Measurements from ENCODE around the gene PPP2R5D. TPM values are rescaled to one million over a fixed set of nuclear protein-coding genes. Genes with fewer than 3 reads are reported as not detected.

Gene PPP2R5D
- polyA plus RNA-seq, 3 donors from 2014 or later: 17.1 to 29.9 (median 17.7) TPM

DNA sequence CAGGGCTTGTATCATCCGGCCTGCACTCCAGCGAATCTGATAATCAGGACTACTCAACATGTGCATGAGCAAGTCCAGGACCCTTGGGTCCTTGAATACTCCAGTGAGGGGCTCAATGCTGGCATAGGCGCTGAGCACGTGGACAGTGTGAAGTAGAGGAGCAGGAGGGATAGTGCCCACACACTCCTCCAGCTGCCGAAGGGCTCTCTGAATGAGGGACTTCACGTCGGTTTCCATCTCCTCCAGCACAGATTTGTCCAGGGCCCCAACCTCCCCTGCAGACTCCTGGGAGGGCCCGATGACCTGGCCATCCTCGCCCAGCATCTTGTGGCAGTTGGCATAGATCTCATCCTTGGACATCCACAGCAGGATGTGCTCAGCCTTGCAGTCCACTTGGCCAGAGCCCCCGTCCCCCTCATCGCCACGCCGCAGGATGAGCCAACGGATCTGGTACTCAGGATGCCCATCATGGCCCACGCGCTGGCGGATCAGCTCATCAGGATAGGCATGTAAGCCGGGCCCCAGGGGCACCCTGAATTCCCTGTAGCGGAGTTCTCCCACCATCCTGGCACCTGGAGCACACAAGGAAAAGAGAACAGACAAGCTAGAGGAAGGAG, 68.0 kb downstream of the PPP2R5D start:
- no peak for DNase-seq
- Mint-ChIP-seq H3K4me3 (peak overlapping the region; percentile 91 to 96 (median 93)), H3K9me3 (no peaks in the 10 kb centered on the region), H3K4me1 (peaks cover 35 to 50% of the 10 kb centered on the region in 2 donors), H3K27me3 (ENCODE audit: low read depth in 3 of 3) (peaks cover 1 to 7% (median 4%) of the 10 kb centered on the region in 3 donors), H3K36me3 (peaks cover 7 to 21% (median 14%) of the 10 kb centered on the region in 3 donors), H3K27ac (peak overlapping the region; percentile 92 to 97 (median 94))

DNA sequence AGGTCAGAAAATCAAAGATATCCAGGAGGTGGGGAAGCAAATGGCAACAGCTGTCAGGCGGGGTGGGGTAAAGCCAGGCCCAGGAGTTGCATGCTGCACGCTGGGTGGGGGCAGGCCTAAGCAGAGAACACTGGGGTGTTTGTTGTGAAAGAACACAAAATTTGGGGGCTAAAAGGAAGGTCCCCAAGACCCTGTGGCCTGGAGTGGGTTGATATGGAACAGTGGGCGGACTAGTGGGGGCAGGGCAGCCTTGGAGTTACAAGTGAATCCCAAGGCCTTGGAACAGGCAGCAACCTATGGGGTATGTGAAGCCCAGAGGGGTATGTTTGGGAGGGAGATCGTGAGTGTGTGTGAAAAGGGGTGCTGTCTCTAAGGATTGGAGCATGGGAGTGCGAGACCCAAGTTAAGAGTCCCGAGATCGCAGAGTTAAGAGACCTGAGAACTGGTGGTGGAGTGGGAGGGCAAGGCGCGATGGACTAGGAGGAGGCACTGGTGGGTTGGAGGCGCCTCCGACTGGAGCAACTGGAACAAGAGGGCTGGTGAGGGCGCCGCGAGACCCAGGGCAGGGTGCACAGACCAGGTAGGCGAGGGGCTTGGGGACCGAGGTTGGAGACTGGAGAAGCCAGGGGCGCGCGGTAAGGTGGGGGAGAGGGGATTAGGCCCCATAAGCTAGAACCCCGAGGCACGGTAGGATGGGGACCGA, 68.6 kb downstream of the PPP2R5D start:
- DNase-seq: no peak
- H3K27ac Mint-ChIP-seq: peak overlapping the region; percentile 92 to 97 (median 94)

DNA sequence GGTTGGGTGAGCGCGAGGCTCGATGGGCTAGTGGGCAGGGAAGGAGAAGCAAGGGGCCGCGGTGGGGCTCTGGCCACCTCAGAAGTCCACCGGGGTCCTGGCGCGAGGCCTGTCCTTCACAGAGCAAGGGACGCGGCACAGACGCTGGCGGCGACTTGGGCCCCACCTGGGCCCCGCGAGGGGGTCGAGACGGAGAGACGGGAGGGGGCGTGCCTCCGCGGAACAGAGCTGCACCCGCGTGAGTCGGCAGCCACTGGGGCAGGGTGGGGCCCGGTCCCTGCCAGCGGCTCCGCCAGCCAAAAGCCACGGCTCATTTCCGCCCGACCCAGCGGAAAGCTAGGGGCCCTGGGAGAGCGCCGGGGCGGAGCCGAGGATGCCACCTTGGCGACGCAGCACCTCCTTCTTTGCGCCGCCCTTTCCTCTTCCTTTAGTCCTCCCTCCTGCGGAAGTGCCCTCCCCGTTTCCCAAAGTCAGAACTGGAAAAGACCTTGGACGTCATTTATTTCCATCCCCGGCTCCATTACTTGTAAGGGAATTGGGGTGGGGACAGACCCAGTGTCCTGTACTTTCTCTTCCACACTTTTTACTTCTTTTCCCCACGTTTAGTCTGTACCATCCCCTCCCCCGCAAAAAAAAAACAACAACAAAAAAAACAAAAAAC, 69.3 kb downstream of the PPP2R5D start, which contains the start of gene CUL7:
Gene CUL7 (minus strand): TSS at position 307 of the 661 bp plus-strand sequence. CDS start 1,063 bp downstream, outside the sequence.
- H3K9me3 Mint-ChIP-seq: no peaks in the 10 kb centered on the region
- H3K4me3 Mint-ChIP-seq: peak within 1 kb of the TSS; percentile 91 to 96 (median 93)
- H3K36me3 Mint-ChIP-seq: peaks cover 7 to 18% (median 9%) of the 10 kb centered on the region in 3 donors
- peaks cover 44 to 60% of the 10 kb centered on the region in 2 donors for H3K4me1 Mint-ChIP-seq
- H3K27ac Mint-ChIP-seq: peak within 1 kb of the TSS; percentile 93 to 97 (median 94)
- DNase-seq: peak; percentile 80 to 84 (median 83)
- peaks cover 1 to 7% (median 4%) of the 10 kb centered on the region in 3 donors for H3K27me3 Mint-ChIP-seq (ENCODE audit: low read depth in 3 of 3)

More for the DNA sequence above, 68.6 kb downstream of the PPP2R5D start:
- Mint-ChIP-seq H3K36me3 (peaks cover 7 to 18% (median 9%) of the 10 kb centered on the region in 3 donors), H3K27me3 (ENCODE audit: low read depth in 3 of 3) (peaks cover 1 to 7% (median 4%) of the 10 kb centered on the region in 3 donors), H3K4me3 (peak overlapping the region; percentile 91 to 96 (median 93)), H3K4me1 (peaks cover 37 to 53% of the 10 kb centered on the region in 2 donors), H3K9me3 (no peaks in the 10 kb centered on the region)

DNA sequence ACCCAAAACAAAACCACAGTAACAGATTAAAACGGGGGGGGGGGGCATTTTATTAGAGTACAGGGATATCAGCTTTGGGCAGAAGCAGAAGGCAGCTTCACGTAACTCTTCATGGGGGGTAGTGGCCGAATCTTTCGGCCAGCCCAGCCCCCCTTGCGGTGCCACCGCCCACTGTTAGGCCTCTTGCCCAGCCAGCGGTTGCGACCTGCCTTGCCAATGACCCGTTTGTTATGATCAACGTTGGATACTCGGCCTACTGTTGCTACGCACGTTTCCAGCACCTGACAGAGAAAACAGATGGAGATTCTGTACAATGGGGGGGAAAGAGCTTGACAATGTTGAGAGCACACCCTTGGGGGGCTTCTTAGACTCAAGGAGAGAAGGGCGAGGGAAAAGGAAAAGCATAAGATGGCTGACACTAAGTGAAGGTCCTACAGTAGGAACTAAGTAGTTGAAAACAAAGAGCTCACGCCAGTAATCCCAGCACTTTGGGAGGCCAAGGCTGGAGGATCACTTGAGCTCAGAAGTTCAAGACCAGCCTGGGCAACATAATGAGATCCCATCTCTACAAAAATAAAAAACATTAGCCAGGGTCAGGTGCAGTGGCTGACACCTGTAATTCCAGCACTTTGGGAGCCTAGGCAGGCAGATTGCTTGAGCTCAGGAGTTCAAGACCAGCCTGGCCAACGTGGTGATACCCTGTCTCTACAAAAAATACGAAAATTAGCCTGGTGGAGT, 70.0 kb downstream of the PPP2R5D start:
- Mint-ChIP-seq H3K27me3 (ENCODE audit: low read depth in 3 of 3) (peaks cover 1 to 8% (median 4%) of the 10 kb centered on the region in 3 donors), H3K36me3 (peaks cover 7 to 14% (median 9%) of the 10 kb centered on the region in 3 donors), H3K9me3 (no peaks in the 10 kb centered on the region), H3K4me3 (peak overlapping the region; percentile 91 to 96 (median 93)), H3K27ac (peak overlapping the region; percentile 93 to 97 (median 94)), H3K4me1 (peaks cover 51 to 67% of the 10 kb centered on the region in 2 donors)
- DNase-seq: no peak

DNA sequence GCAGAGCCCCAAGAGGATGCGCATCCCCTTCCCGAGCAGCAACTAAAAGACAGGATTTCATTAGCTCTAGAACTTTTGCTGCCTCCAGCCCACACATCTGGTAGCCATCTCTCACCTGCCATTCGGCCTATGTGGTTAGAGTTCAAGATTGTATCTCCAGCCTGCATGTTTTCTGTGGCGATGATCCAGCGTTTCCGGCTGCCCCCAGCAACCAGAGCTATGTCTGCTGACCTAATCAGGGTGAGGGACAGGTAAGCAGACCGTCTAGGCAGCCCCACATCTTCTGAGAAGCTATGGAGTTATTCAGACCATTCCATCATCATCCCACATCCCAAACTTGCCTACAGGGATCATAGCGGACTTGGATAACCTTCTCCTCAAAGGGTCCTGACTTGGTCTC, 71.6 kb downstream of the PPP2R5D start:
- Mint-ChIP-seq H3K4me1 (peaks cover 64 to 74% of the 10 kb centered on the region in 2 donors), H3K9me3 (no peaks in the 10 kb centered on the region), H3K27ac (peak overlapping the region in 4 of 6 donors; percentile 39 to 84 (median 78)), H3K4me3 (peak overlapping the region in 3 of 5 donors; percentile 18 to 45 (median 32)), H3K27me3 (ENCODE audit: low read depth in 3 of 3) (peaks cover 0 to 8% (median 0%) of the 10 kb centered on the region in 3 donors), H3K36me3 (peaks cover 0 to 9% (median 6%) of the 10 kb centered on the region in 3 donors)
- no peak for DNase-seq

DNA sequence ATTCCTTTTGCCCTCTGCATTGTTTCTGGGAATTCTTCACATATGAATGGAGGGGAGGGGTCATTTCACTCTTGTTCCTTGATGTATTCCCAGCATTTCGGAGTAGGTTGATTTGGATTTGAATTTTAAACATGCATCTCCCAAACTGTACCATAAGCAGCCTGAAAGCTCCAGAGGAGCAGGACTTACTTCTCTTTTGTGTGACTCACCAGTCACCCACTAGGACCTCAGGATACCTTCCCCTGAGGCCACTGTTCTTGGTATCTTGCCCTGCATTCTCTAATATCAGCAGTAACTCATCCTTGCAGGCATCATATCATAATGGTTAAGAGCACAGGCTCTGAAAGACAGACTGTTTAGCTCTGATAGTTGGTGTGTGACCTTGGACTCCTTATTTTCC, 74.2 kb downstream of the PPP2R5D start:
- Mint-ChIP-seq H3K4me3 (peak overlapping the region; percentile 95 to 99 (median 98)), H3K36me3 (peaks cover 0 to 10% (median 9%) of the 10 kb centered on the region in 3 donors), H3K27me3 (ENCODE audit: low read depth in 3 of 3) (peaks cover 0 to 5% (median 0%) of the 10 kb centered on the region in 3 donors), H3K4me1 (peaks cover 48 to 57% of the 10 kb centered on the region in 2 donors), H3K9me3 (no peaks in the 10 kb centered on the region), H3K27ac (peak overlapping the region; percentile 98 to 100 (median 99))
- no peak for DNase-seq

DNA sequence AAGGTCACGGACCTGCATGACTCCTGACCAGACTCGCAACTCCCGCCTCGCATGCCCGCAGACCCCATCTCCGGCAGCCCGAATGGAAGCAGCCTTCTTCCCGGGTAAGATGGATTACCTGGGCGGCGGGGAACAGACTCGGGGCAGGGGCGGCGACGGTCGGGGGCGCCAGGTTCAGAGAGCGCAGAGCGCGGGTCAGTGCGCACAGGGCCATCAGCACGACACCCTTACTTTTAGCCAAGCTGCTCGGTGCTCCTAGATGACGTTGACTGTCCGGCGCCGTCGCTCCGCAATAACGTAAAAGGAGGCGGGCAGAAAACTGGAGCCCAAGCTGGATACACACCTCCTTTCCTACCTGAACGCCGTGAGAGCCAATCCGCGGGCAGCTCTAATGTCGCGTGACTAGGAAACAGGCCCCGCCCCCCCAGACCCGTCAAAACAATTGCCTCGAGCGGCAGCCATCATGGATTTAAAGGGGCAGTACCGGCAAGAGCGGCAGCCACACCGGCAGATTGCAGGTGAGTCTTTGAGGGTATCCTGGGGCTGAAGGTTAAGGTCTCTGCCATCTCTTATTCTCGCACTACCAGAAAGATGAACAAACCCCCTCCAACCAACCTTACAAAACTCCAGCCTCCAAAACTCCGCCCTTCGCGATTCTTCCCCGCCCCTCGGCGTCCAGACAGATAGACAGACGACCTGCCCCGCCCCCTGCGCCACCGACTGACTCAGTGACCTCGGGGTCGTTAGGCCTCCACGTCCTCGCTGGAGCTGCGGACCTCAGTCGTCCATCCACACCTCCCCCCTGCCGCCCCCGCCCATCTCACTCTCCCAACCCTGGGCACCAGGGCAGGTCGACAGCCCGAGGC, 75.0 kb downstream of the PPP2R5D start, which contains the start of the genes KLC4 and MRPL2:
Gene KLC4 (plus strand): TSS at position 464 of the 866 bp plus-strand sequence. CDS start 1,705 bp downstream, outside the sequence.
Gene MRPL2 (minus strand): TSS at position 267 of the 866 bp plus-strand sequence. CDS start 53 bp downstream, at position 214.
- Mint-ChIP-seq H3K27ac (peak within 1 kb of the TSS; percentile 98 to 100 (median 99)), H3K9me3 (no peaks in the 10 kb centered on the region), H3K4me1 (peaks cover 40 to 48% of the 10 kb centered on the region in 2 donors)

DNA sequence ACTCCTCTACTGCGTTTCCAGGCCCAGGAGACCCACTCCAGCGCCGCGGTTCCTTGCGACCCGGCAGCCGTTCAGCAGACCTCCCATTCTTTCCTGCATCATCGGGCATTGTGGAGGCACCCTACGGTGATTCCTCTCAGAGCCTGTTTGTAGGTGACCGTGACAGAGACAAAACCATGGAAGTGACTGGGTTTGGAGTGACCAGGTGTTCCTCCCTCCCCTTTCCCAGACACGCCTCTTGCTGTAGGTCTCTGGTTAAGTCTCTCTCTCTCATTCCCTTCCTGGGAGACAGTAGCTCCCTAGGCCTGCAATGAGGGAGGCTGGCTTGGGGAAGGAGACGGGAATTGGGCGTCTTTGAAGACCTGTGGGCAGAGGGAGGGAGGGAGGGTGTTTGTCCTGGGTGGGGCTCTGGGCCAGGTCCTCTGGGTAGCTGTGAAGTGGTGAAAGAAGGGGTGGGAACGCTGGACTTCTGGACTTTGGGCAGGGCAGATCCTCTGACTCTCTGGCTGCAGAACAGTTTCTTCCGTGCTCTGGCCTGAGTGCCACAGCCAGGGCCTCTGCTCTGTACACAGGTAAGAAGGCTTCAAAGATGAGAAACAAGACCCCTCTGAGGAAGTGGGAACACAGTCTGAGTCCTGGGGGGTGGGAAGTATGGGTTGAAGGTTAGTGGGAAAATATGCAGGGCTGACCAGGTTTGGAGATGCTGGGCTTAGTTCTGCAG, 75.8 kb downstream of the PPP2R5D start:
- Mint-ChIP-seq H3K27me3 (ENCODE audit: low read depth in 3 of 3) (peaks cover 0 to 5% (median 0%) of the 10 kb centered on the region in 3 donors), H3K36me3 (peaks cover 4 to 20% (median 19%) of the 10 kb centered on the region in 3 donors), H3K9me3 (no peaks in the 10 kb centered on the region), H3K4me3 (peak overlapping the region; percentile 95 to 99 (median 98)), H3K27ac (peak overlapping the region; percentile 98 to 100 (median 99)), H3K4me1 (peaks cover 40 to 46% of the 10 kb centered on the region in 2 donors)
- no peak for DNase-seq

More for the DNA sequence above, 75.0 kb downstream of the PPP2R5D start, which contains the start of the genes KLC4 and MRPL2:
- H3K4me3 Mint-ChIP-seq: peak within 1 kb of the TSS; percentile 95 to 99 (median 98)
- peaks cover 4 to 15% (median 15%) of the 10 kb centered on the region in 3 donors for H3K36me3 Mint-ChIP-seq
- DNase-seq: peak; percentile 96 to 97 (median 96)
- peaks cover 0 to 5% (median 0%) of the 10 kb centered on the region in 3 donors for H3K27me3 Mint-ChIP-seq (ENCODE audit: low read depth in 3 of 3)

DNA sequence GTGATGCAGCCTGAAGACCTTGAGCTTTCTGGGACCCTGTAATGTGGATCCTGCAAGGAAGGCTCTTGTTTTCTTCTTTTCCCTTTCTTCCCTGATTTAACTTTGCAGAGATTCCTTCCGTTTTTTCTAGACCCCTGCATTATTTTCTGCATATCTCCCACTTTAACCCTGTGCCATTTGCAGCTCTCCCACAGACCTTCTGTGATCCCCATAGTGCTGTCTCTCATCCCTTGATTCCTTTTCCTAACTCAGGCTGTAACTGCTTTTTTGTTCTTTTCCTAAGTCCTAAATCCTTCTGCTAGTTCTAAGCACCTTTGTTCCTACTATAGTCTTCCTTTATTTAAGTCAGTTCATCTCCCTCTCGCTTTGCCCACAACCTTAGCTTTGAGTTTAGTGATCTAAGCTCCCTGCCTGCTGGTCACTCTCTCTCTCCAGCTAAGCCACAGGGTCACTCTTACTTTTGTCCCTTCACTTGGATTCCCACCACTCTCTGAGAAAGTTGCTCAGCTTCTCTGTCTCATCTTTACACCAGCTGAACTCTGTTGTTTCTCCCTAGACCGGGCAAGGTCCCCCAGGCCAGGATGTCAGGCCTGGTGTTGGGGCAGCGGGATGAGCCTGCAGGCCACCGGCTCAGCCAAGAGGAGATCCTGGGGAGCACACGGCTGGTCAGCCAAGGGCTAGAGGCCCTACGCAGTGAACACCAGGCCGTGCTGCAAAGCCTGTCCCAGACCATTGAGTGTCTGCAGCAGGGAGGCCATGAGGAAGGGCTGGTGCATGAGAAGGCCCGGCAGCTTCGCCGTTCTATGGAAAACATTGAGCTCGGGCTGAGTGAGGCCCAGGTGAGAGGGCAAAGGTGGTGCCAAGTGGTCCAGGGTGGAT, 76.6 kb downstream of the PPP2R5D start:
- Mint-ChIP-seq H3K4me3 (peak overlapping the region; percentile 95 to 99 (median 98)), H3K27me3 (ENCODE audit: low read depth in 3 of 3) (peaks cover 0 to 5% (median 0%) of the 10 kb centered on the region in 3 donors), H3K36me3 (peaks cover 4 to 17% (median 17%) of the 10 kb centered on the region in 3 donors), H3K4me1 (peaks cover 37 to 40% of the 10 kb centered on the region in 2 donors), H3K27ac (peak overlapping the region; percentile 63 to 100 (median 99)), H3K9me3 (no peaks in the 10 kb centered on the region)
- no peak for DNase-seq

DNA sequence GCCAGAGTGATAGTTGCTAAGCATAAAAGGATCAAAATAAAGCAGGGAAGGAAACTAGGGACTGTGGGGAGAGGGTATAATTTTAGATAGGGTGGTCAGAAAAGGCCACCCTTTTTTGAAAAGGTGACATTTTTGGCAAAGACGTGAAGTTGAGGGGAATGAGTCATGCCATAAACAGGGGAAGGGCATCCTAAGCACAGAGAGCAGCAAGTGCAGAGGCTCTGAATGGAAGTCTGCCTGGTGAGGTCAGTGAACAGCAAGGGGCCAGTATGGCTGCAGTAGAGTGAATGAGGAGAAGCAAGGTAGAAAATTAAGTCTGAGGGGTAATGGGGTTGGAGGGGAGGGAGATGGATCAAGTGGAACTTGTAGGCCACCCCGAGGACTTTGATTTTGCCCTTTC, 77.5 kb downstream of the PPP2R5D start:
- peaks cover 0 to 5% (median 3%) of the 10 kb centered on the region in 3 donors for H3K27me3 Mint-ChIP-seq (ENCODE audit: low read depth in 3 of 3)
- H3K27ac Mint-ChIP-seq: peak overlapping the region in 2 of 6 donors; percentile 11 to 100
- H3K4me3 Mint-ChIP-seq: peak overlapping the region in 1 of 5 donors; percentile 99
- peaks cover 34 to 36% of the 10 kb centered on the region in 2 donors for H3K4me1 Mint-ChIP-seq
- H3K36me3 Mint-ChIP-seq: peaks cover 8 to 23% (median 20%) of the 10 kb centered on the region in 3 donors
- no peak for DNase-seq
- no peaks in the 10 kb centered on the region for H3K9me3 Mint-ChIP-seq

Data from immature natural killer cell (primary cell).